HepG2 (cell line): ENCODE data around the gene MICAL3. TPM values are rescaled to one million over a fixed set of nuclear protein-coding genes. Genes with fewer than 3 reads are reported as not detected.
A peak's percentile ranks its signal among the peaks of the same experiment; 100 is the strongest.

Experiments
- ATAC-seq: fragments of 200-7000 bp; cut with Tn5 transposase; 3 replicates; pipeline ENCODE4 v1.9.1; 2020; ENCODE audit warnings: mild to moderate bottlenecking, moderate library complexity
- BruUV-seq: library from RNA; stranded (reverse); fragments of 400-500 nt; replicated peaks from 2 replicates; lab custom pipeline; 2021; lab: Mats Ljungman, UMichigan
- CTCF ChIA-PET: fragments of 300-600 bp; formaldehyde crosslinking; extraction: SDS; loops from one replicate; lab custom pipeline; 2021; ENCODE audit warnings: low total read pairs, inconsistent platforms, low intra/inter-chr PET ratio; lab: Yijun Ruan, JAX
- POLR2A ChIA-PET: fragments of 350-600 bp; sonication (Branson Sonifier 250); formaldehyde crosslinking; loops from one replicate; lab custom pipeline; 2020; ENCODE audit warnings: antibody characterized with exemption, inconsistent platforms; lab: Yijun Ruan, JAX
- DNase-seq: peaks from one replicate; pipeline ENCODE4 v3.0.0-alpha.2; 2015; ENCODE audit warnings: low spot score
- FAIRE-seq: peaks from 3 replicates; lab custom pipeline; 2011; peaks lifted over from hg19 to GRCh38; lab: Jason Lieb, UNC
- H2AFZ ChIP-seq: one replicate; pipeline ENCODE4 v1.6.1; 2011; ENCODE audit warnings: low read length, inconsistent platforms
- H3K27ac ChIP-seq: fragments of 300-600 bp; 3 replicates; pipeline ENCODE4 v1.8.0; 2011; ENCODE audit warnings: mixed run types, mild to moderate bottlenecking, mixed read lengths, low read length, inconsistent platforms; ENCODE audit not compliant: insufficient read depth; ENCODE audit errors: extremely low read length
- H3K27me3 ChIP-seq, 2 experiments: fragments of 200-600 bp in 1 of 2; 2 replicates in 1 of 2; 3 replicates in 1 of 2; pipeline versions ENCODE4 v1.6.0 to v1.8.0; 2011; ENCODE audit warnings: low read length in 2 of 2, mild to moderate bottlenecking in 2 of 2, moderate library complexity in 2 of 2, inconsistent platforms in 1 of 2; ENCODE audit not compliant: insufficient read depth in 2 of 2, control insufficient read depth in 1 of 2
- H3K36me3 ChIP-seq, 2 experiments: fragments of 200-600 bp in 1 of 2; replicated peaks in 1 of 2; 2 replicates in 1 of 2; 3 replicates in 1 of 2; pipeline versions ENCODE4 v1.5.1 to v1.8.0; 2011; ENCODE audit warnings: low read length in 2 of 2, inconsistent platforms in 1 of 2; ENCODE audit not compliant: insufficient read depth in 2 of 2, control insufficient read depth in 1 of 2
- H3K4me1 ChIP-seq: 2 replicates; pipeline ENCODE4 v1.5.1; 2012; ENCODE audit warnings: low read length, inconsistent platforms; ENCODE audit not compliant: insufficient read depth
- H3K4me2 ChIP-seq: 2 replicates; pipeline ENCODE4 v1.6.0; 2011; ENCODE audit warnings: low read depth, low read length, inconsistent platforms
- H3K4me3 ChIP-seq, 3 experiments: fragments of 200-600 bp in 1 of 3; sonication (generic), shearing (Covaris generic) in 1 of 3; replicated peaks in 1 of 3; 2 replicates each; pipeline ENCODE4 v1.5.1; 2011 to 2016; ENCODE audit warnings: low read length in 3 of 3, inconsistent platforms in 2 of 3, low read depth in 2 of 3, mild to moderate bottlenecking in 2 of 3, control low read depth in 1 of 3, mixed read lengths in 1 of 3; ENCODE audit not compliant: insufficient read depth in 1 of 3
- H3K79me2 ChIP-seq: one replicate; pipeline ENCODE4 v1.6.1; 2011; ENCODE audit warnings: low read length, inconsistent platforms; ENCODE audit not compliant: insufficient read depth
- H3K9ac ChIP-seq: 2 replicates; pipeline ENCODE4 v1.6.0; 2011; ENCODE audit warnings: mild to moderate bottlenecking, low read depth, low read length, inconsistent platforms; ENCODE audit not compliant: insufficient read depth
- H3K9me3 ChIP-seq: 2 replicates; pipeline ENCODE4 v1.5.1; 2012; ENCODE audit warnings: mild to moderate bottlenecking, low read length
- H4K20me1 ChIP-seq: 2 replicates; pipeline ENCODE4 v1.6.0; 2011; ENCODE audit warnings: inconsistent platforms, mild to moderate bottlenecking, low read length, moderate library complexity; ENCODE audit not compliant: insufficient read depth
- ARNT2 ChIP-seq: sonication (generic); formaldehyde crosslinking; IDR thresholded peaks from 2 replicates; pipeline ENCODE4 v1.8.0; 2022; ENCODE audit warnings: mild to moderate bottlenecking, low read depth, missing genetic modification reagents, moderate library complexity
- ATF7 ChIP-seq, 2 experiments: fragments of 450-650 bp in 1 of 2; sonication (generic) in 1 of 2; formaldehyde crosslinking in 1 of 2; IDR thresholded peaks; 2 replicates each; pipeline versions ENCODE4 v1.4.0 to v1.6.1; 2016 to 2020; ENCODE audit warnings: antibody characterized with exemption in 1 of 2, mild to moderate bottlenecking in 1 of 2, missing genetic modification reagents in 1 of 2
- CAMTA2 ChIP-seq: sonication (generic); formaldehyde crosslinking; IDR thresholded peaks from 2 replicates; pipeline ENCODE4 v1.4.0; 2020; ENCODE audit warnings: mild to moderate bottlenecking, missing genetic modification reagents, borderline replicate concordance
- CENPX ChIP-seq: sonication (generic); formaldehyde crosslinking; IDR thresholded peaks from 2 replicates; pipeline ENCODE4 v1.9.0; 2021; ENCODE audit warnings: mild to moderate bottlenecking, missing genetic modification reagents, moderate library complexity
- CHD4 ChIP-seq: fragments of 200-600 bp; sonication (generic); IDR thresholded peaks from 2 replicates; pipeline ENCODE4 v1.7.0; 2017; ENCODE audit warnings: mild to moderate bottlenecking, low read length, borderline replicate concordance
- EEA1 ChIP-seq: sonication (generic); formaldehyde crosslinking; IDR thresholded peaks from 2 replicates; pipeline ENCODE4 v1.5.1; 2020; ENCODE audit warnings: mild to moderate bottlenecking, missing genetic modification reagents, borderline replicate concordance
- FOXK2 ChIP-seq: fragments of 450-650 bp; IDR thresholded peaks from 2 replicates; pipeline ENCODE4 v1.6.1; 2016
- HMG20B ChIP-seq: conservative IDR thresholded peaks from 2 replicates; pipeline ENCODE4 v1.6.1; 2016; ENCODE audit warnings: missing genetic modification reagents, missing compliant biosample characterization
- HNRNPK ChIP-seq: fragments of 200-400 bp; formaldehyde crosslinking; IDR thresholded peaks from 2 replicates; pipeline ENCODE4 v1.6.1; 2018; ENCODE audit warnings: low read length, low read depth, moderate library complexity, mild to moderate bottlenecking; ENCODE audit not compliant: poor library complexity, severe bottlenecking
- JARID2 ChIP-seq: sonication (generic); formaldehyde crosslinking; IDR thresholded peaks from 2 replicates; pipeline ENCODE4 v1.8.1; 2023; ENCODE audit warnings: missing genetic modification reagents, inconsistent platforms; ENCODE audit not compliant: insufficient replicate concordance
- NCOA2 ChIP-seq: sonication (generic); formaldehyde crosslinking; IDR thresholded peaks from 2 replicates; pipeline ENCODE4 v1.8.0; 2022; ENCODE audit warnings: inconsistent platforms
- POGZ ChIP-seq: sonication (generic); formaldehyde crosslinking; IDR thresholded peaks from 2 replicates; pipeline ENCODE4 v1.4.0; 2020; ENCODE audit warnings: mild to moderate bottlenecking, missing genetic modification reagents
- RARA ChIP-seq: IDR thresholded peaks from 2 replicates; pipeline ENCODE4 v1.6.1; 2016; ENCODE audit warnings: missing genetic modification reagents, missing compliant biosample characterization
- RXRB ChIP-seq: IDR thresholded peaks from 2 replicates; pipeline ENCODE4 v1.6.1; 2016; ENCODE audit warnings: borderline replicate concordance, missing genetic modification reagents, missing compliant biosample characterization
- SNRNP70 ChIP-seq: fragments of 200-400 bp; formaldehyde crosslinking; IDR thresholded peaks from 2 replicates; pipeline ENCODE4 v1.6.1; 2017; ENCODE audit warnings: mild to moderate bottlenecking, low read depth, low read length, moderate library complexity
- ZFP36L1 ChIP-seq: sonication (generic); formaldehyde crosslinking; IDR thresholded peaks from 2 replicates; pipeline ENCODE4 v1.8.0; 2022; ENCODE audit warnings: mild to moderate bottlenecking, missing genetic modification reagents, moderate library complexity
- ZFP41 ChIP-seq: sonication (generic); formaldehyde crosslinking; IDR thresholded peaks from 2 replicates; pipeline ENCODE4 v1.4.0; 2020; ENCODE audit warnings: mild to moderate bottlenecking, missing genetic modification reagents, borderline replicate concordance
- ZNF260 ChIP-seq: sonication (generic); formaldehyde crosslinking; IDR thresholded peaks from 2 replicates; pipeline ENCODE4 v1.4.0; 2020; ENCODE audit warnings: missing genetic modification reagents, low read depth, mild to moderate bottlenecking, borderline replicate concordance
- ZNF326 ChIP-seq: sonication (generic); formaldehyde crosslinking; IDR thresholded peaks from 2 replicates; pipeline ENCODE4 v1.4.0; 2020; ENCODE audit warnings: missing genetic modification reagents, borderline replicate concordance
- ZNF672 ChIP-seq: sonication (generic); formaldehyde crosslinking; IDR thresholded peaks from 2 replicates; pipeline ENCODE4 v1.8.1; 2022; ENCODE audit warnings: missing genetic modification reagents
- ZNF724P ChIP-seq: sonication (generic); formaldehyde crosslinking; IDR thresholded peaks from 2 replicates; pipeline ENCODE4 v1.8.0; 2022; ENCODE audit warnings: missing genetic modification reagents, borderline replicate concordance
- ZNF792 ChIP-seq: IDR thresholded peaks from 2 replicates; pipeline ENCODE4 v1.6.1; 2016
- ZSCAN21 ChIP-seq: sonication (generic); formaldehyde crosslinking; IDR thresholded peaks from 2 replicates; pipeline ENCODE4 v1.8.0; 2022; ENCODE audit warnings: mild to moderate bottlenecking, missing genetic modification reagents, moderate library complexity, borderline replicate concordance
- ZSCAN30 ChIP-seq: sonication (generic); formaldehyde crosslinking; IDR thresholded peaks from 2 replicates; pipeline ENCODE4 v1.5.0; 2020; ENCODE audit warnings: mild to moderate bottlenecking, missing genetic modification reagents
- WGBS: methylation state at CpG from one replicate; pipeline ENCODE4 v1.1.6; 2017; ENCODE audit warnings: low lambda C conversion rate; 5-methylcytosine and 5-hydroxymethylcytosine counted together
- in situ Hi-C: cut with HindIII; loops from 2 replicates; pipeline ENCODE4 v1.10.0; 2017; ENCODE audit warnings: low pct_unique_long_range_greater_than_20kb; ENCODE audit not compliant: extremely low pct_ligation_motif_present
- intact Hi-C: fragments of 100-400 bp; cut with micrococcal nuclease; formaldehyde crosslinking; loops from one replicate; pipeline ENCODE4 v1.10.0; 2022; ENCODE audit not compliant: unreplicated experiment
- polyA plus RNA-seq, 8 experiments: library from polyadenylated mRNA; depleted of rRNA in 3 of 8; stranded (reverse) in 7 of 8; unstranded in 1 of 8; fragments of >200 nt; fragmentation: Illumina TruSeq in 4 of 8; extraction: Trizol in 4 of 8; gene quantifications; 2 replicates each; pipeline versions ENCODE4 v1.2.1 to v1.2.3, GENCODE V29; 2011 to 2016; ENCODE audit warnings: low read depth in 4 of 8, missing spikeins in 1 of 8, mixed read lengths in 1 of 8; ENCODE audit not compliant: insufficient read depth in 1 of 8
- total RNA-seq, 5 experiments: library from RNA; depleted of rRNA; stranded (reverse); fragments of >200 nt; fragmentation: Illumina TruSeq; extraction: Trizol; gene quantifications; 2 replicates each; pipeline ENCODE4 v1.2.3, GENCODE V29; 2016; ENCODE audit warnings: low read depth in 1 of 5
- TF ChIP-seq, protein P1 (sequence below): sonication (generic); formaldehyde crosslinking; IDR thresholded peaks from 2 replicates; pipeline ENCODE4 v1.8.0; 2022; ENCODE audit warnings: missing genetic modification reagents, mild to moderate bottlenecking, borderline replicate concordance
- TF ChIP-seq, protein P2 (sequence below): IDR thresholded peaks from 2 replicates; pipeline ENCODE4 v1.6.1; 2016; ENCODE audit warnings: low read depth, control low read depth

MICAL3 gene
- total and polyA plus RNA-seq, 2 of the 13 experiments (the other 11 are each of a cell fraction or from before 2014, with no cell fraction given), result 5.3 to 12.5 TPM

DNA sequence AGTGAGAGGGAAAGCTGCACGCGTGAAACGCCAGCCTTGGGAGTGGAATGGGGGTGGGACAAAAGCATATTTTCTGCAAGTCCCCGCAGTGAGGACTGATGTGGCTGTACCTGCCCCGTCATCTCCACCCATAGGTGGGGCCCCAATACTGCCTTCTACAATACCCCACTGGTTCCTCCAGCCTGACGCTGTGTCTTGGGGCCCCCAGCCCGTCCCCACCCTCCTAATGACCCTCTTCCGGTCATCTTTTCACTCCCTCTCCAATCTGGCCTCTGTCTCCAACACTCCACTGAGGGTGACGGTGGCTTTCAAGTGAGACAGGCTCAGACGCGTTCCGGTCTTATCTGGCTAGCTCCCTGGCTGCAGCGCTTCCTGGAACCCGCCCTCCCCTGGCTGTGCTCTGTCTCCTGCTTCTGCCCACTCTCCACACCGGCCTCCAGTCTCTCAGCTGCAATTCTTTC lies 104.2 kb downstream of the MICAL3 start:
- 18% methylated on average over 15 of the region's 15 CpGs for WGBS
- Histone ChIP-seq H3K27ac (no peak overlapping the region), H2AFZ (no peak overlapping the region), H3K9ac (no peak overlapping the region), H3K79me2 (peaks cover 54% of the 10 kb centered on the region), H3K4me1 (peaks cover 76% of the 10 kb centered on the region), H3K9me3 (no peaks in the 10 kb centered on the region), H3K4me3 (peak overlapping the region; percentile 14 to 42 (median 40); a peak in 3 of 6 replicates), H3K4me2 (peak overlapping the region; percentile 63), H3K27me3 (no peaks in the 10 kb centered on the region), H3K36me3 (no peaks in the 10 kb centered on the region), H4K20me1 (no peaks in the 10 kb centered on the region)
- in situ Hi-C loops (no loop called here), intact Hi-C loops (no loop called here)
- FAIRE-seq (peak; percentile 63), DNase-seq (peak; percentile 70), ATAC-seq (peak; percentile 96)
- ChIA-PET POLR2A (interaction anchor here (1.0 to 2.5 kb wide), 2 partner anchors 11 to 141 kb away, joined by 3 to 9 read pairs; no protein-coding TSS in a partner anchor), CTCF (no interaction called here)
- no TSS peak for BruUV-seq
- TF ChIP-seq ZNF724P (CRISPR knock-in tag) (no peak), SNRNP70 (no peak), ARNT2 (CRISPR knock-in tag) (no peak), CENPX (no peak), EEA1 (CRISPR knock-in tag) (no peak), CAMTA2 (CRISPR knock-in tag) (no peak), ZNF792 (CRISPR knock-in tag) (no peak), ATF7 (IDR thresholded peaks at IDR 0.05) (no peak), ATF7 (CRISPR knock-in tag; IDR thresholded peaks at IDR 0.05) (no peak), RXRB (CRISPR knock-in tag) (no peak), HMG20B (CRISPR knock-in tag) (no peak), ZSCAN30 (CRISPR knock-in tag) (no peak), FOXK2 (no peak), CHD4 (no peak), ZFP41 (no peak), ZNF326 (no peak), POGZ (no peak), NCOA2 (CRISPR knock-in tag) (no peak), HNRNPK (no peak), ZFP36L1 (CRISPR knock-in tag) (no peak), ZSCAN21 (no peak), ZNF260 (CRISPR knock-in tag) (no peak), JARID2 (CRISPR knock-in tag) (no peak), ZNF672 (CRISPR knock-in tag) (no peak), RARA (CRISPR knock-in tag) (peak; percentile 14; the same call in 1 of the 2 replicates)
- TF ChIP-seq, protein P1, sequence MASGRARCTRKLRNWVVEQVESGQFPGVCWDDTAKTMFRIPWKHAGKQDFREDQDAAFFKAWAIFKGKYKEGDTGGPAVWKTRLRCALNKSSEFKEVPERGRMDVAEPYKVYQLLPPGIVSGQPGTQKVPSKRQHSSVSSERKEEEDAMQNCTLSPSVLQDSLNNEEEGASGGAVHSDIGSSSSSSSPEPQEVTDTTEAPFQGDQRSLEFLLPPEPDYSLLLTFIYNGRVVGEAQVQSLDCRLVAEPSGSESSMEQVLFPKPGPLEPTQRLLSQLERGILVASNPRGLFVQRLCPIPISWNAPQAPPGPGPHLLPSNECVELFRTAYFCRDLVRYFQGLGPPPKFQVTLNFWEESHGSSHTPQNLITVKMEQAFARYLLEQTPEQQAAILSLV (CRISPR knock-in tag), result no peak
- TF ChIP-seq, protein P2, sequence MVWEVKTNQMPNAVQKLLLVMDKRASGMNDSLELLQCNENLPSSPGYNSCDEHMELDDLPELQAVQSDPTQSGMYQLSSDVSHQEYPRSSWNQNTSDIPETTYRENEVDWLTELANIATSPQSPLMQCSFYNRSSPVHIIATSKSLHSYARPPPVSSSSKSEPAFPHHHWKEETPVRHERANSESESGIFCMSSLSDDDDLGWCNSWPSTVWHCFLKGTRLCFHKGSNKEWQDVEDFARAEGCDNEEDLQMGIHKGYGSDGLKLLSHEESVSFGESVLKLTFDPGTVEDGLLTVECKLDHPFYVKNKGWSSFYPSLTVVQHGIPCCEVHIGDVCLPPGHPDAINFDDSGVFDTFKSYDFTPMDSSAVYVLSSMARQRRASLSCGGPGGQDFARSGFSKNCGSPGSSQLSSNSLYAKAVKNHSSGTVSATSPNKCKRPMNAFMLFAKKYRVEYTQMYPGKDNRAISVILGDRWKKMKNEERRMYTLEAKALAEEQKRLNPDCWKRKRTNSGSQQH, result no peak
